SJSA1 (cell line): ENCODE measurements around the gene GPR33. TPM values are rescaled to one million over a fixed set of nuclear protein-coding genes. Genes with fewer than 3 reads are reported as not detected.
"Not testable (repeated sequence)": the region's sequence is repeated elsewhere in the genome, so short reads cannot be mapped to it uniquely, and the experiment has no call there.

Experiments used
- DNase-seq, 2 experiments: peaks; one replicate each; pipeline ENCODE4 v3.0.0-alpha.2; 2015 to 2020; ENCODE audit warnings: low spot score in 2 of 2, low read depth in 1 of 2
- H3K27ac ChIP-seq: fragments of 250-450 bp; sonication (Bioruptor Pico); 2 replicates; pipeline ENCODE4 v1.5.1; 2020; ENCODE audit warnings: mild to moderate bottlenecking, moderate library complexity
- H3K27me3 ChIP-seq: fragments of 250-450 bp; sonication (Bioruptor Pico); replicated peaks from 2 replicates; pipeline ENCODE4 v1.5.1; 2020; ENCODE audit warnings: mild to moderate bottlenecking, moderate library complexity
- H3K36me3 ChIP-seq: fragments of 250-450 bp; sonication (Bioruptor Pico); 2 replicates; pipeline ENCODE4 v1.5.1; 2020; ENCODE audit warnings: mild to moderate bottlenecking
- H3K4me1 ChIP-seq: fragments of 250-450 bp; sonication (Bioruptor Pico); replicated peaks from 2 replicates; pipeline ENCODE4 v1.6.1; 2021; ENCODE audit warnings: mild to moderate bottlenecking
- H3K4me3 ChIP-seq: fragments of 250-450 bp; sonication (Bioruptor Pico); 2 replicates; pipeline ENCODE4 v1.5.1; 2020; ENCODE audit warnings: mild to moderate bottlenecking
- H3K9me3 ChIP-seq: fragments of 250-450 bp; sonication (Bioruptor Pico); replicated peaks from 2 replicates; pipeline ENCODE4 v1.5.1; 2020; ENCODE audit warnings: mild to moderate bottlenecking
- total RNA-seq: library from RNA; depleted of rRNA; stranded (reverse); fragments of >200 nt; shearing (Covaris generic); gene quantifications from 2 replicates; pipeline ENCODE4 v1.2.3, GENCODE V29; 2014; rRNA removed

Gene GPR33
- total RNA-seq, 1 experiment from 2014 or later = not detected

DNA sequence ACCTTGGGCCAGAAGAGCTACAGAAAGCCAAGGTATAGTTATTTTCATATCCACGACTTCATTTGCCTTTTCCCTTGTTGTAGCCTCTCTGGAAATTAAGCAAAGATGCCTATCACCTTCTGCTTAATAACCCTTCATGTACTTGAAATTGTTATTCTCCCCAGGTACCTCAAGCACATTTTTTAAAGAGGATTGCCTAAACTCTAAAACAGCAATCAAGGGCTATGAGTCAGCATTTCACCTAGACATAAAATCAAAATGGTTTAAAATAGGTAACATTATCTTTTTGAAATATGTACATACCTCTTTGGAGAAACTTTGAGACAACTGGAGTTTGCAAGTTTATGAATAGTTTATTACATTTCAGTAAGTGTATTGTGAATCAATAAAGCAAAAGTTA, 42.1 kb downstream of the GPR33 start:
- Histone ChIP-seq H3K27ac (no peak overlapping the region), H3K36me3 (peaks cover 7% of the 10 kb centered on the region; the same call in 1 of the 2 replicates), H3K27me3 (no peaks in the 10 kb centered on the region), H3K4me3 (no peak overlapping the region), H3K4me1 (peaks cover 20% of the 10 kb centered on the region), H3K9me3 (no peaks in the 10 kb centered on the region)
- DNase-seq = no peak

- peaks cover 28% of the 10 kb centered on the region for H3K4me1 ChIP-seq
These were observed 45.6 kb downstream of the GPR33 start for GRCh38 chr14:31442284-31442683.

GRCh38 chr14:31441273-31442111, 46.3 kb downstream of the GPR33 start:
- H3K27ac ChIP-seq = peak overlapping the region; percentile 69
- DNase-seq = peak in 1 of 2 experiments; percentile 70
- peaks cover 28% of the 10 kb centered on the region for H3K4me1 ChIP-seq
- no peaks in the 10 kb centered on the region for H3K36me3 ChIP-seq
- H3K4me3 ChIP-seq = no peak overlapping the region
- no peaks in the 10 kb centered on the region for H3K9me3 ChIP-seq
- H3K27me3 ChIP-seq = no peaks in the 10 kb centered on the region

More at GRCh38 chr14:31442284-31442683, 45.6 kb downstream of the GPR33 start:
- Histone ChIP-seq H3K36me3 (no peaks in the 10 kb centered on the region), H3K27me3 (no peaks in the 10 kb centered on the region), H3K4me3 (no peak overlapping the region), H3K27ac (peak overlapping the region; percentile 69), H3K9me3 (no peaks in the 10 kb centered on the region)
- DNase-seq = no peak

GRCh38 chr14:31440280-31440679, 47.6 kb downstream of the GPR33 start:
- Histone ChIP-seq H3K36me3 (no peaks in the 10 kb centered on the region), H3K27ac (no peak overlapping the region), H3K4me3 (no peak overlapping the region), H3K4me1 (peaks cover 28% of the 10 kb centered on the region), H3K27me3 (no peaks in the 10 kb centered on the region), H3K9me3 (no peaks in the 10 kb centered on the region)
- no peak for DNase-seq

GRCh38 chr14:31439561-31439960, 48.3 kb downstream of the GPR33 start:
- no peak for DNase-seq
- Histone ChIP-seq H3K4me1 (peaks cover 28% of the 10 kb centered on the region), H3K36me3 (no peaks in the 10 kb centered on the region), H3K27ac (no peak overlapping the region), H3K9me3 (no peaks in the 10 kb centered on the region), H3K4me3 (no peak overlapping the region), H3K27me3 (no peaks in the 10 kb centered on the region)

DNA sequence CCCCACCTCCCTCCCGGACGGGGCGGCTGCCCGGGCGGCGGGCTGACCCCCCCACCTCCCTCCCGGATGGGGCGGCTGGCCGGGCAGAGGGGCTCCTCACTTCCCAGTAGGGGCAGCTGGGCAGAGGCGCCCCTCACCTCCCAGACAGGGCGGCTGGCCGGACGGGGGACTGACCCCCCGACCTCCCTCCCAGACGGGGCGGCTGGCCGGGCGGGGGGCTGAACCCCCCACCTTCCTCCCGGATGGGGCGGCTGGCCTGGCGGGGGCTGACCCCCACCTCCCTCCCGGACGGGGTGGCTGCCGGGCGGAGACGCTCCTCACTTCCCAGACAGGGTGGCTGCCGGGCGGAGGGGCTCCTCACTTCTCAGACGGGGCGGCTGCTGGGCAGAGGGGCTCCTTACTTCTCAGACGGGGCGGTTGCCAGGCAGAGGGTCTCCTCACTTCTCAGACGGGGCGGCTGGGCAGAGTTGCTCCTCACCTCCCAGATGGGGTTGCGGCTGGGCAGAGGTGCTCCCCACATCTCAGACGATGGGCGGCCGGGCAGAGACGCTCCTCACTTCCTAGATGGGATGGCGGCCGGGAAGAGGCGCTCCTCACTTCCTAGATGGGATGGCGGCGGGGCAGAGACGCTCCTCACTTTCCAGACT, 50.7 kb downstream of the GPR33 start:
- H3K36me3 ChIP-seq, H3K27ac ChIP-seq, H3K4me3 ChIP-seq, DNase-seq, H3K27me3 ChIP-seq, H3K9me3 ChIP-seq: not testable (repeated sequence)
- H3K4me1 ChIP-seq = peaks cover 22% of the 10 kb centered on the region

GRCh38 chr14:31435276-31435675, 52.6 kb downstream of the GPR33 start:
- Histone ChIP-seq H3K4me3 (no peak overlapping the region), H3K27ac (no peak overlapping the region), H3K4me1 (peaks cover 3% of the 10 kb centered on the region), H3K27me3 (no peaks in the 10 kb centered on the region), H3K36me3 (no peaks in the 10 kb centered on the region), H3K9me3 (no peaks in the 10 kb centered on the region)
- DNase-seq = no peak

Other genes starting within 250 kb of the GPR33 start
- 23.4 and 24.5 TPM in 2 replicates for gene HEATR5A, start 67.5 kb downstream of the GPR33 start, total RNA-seq
- gene DTD2, start 30.5 kb downstream of the GPR33 start, total RNA-seq = 30.4 and 48.7 TPM in 2 replicates
- 7.5 and 9.7 TPM in 2 replicates for gene NUBPL, start 73.4 kb upstream of the GPR33 start, total RNA-seq